B cell (primary cell): Measurements from ENCODE around the gene RERE. TPM values are rescaled to one million over a fixed set of nuclear protein-coding genes. Genes with fewer than 3 reads are reported as not detected.

Experiments used
- ATAC-seq: fragments of 200-7000 bp; cut with Tn5 transposase; one replicate; pipeline ENCODE4 v1.10.0; 2021; ENCODE audit warnings: low read depth, mild to moderate bottlenecking, moderate number of reproducible peaks, moderate library complexity
- CTCF ChIA-PET: fragments of 350-600 bp; sonication (Branson Sonifier 250); formaldehyde crosslinking; loops from one replicate; lab custom pipeline; 2021; ENCODE audit warnings: antibody characterized with exemption, inconsistent platforms; lab: Charles Lee
- POLR2A ChIA-PET: fragments of 350-600 bp; sonication (Branson Sonifier 250); formaldehyde crosslinking; loops from one replicate; lab custom pipeline; 2021; ENCODE audit warnings: antibody characterized with exemption; lab: Charles Lee
- DNase-seq: peaks from one replicate; pipeline ENCODE4 v3.0.0; 2013
- H2AFZ ChIP-seq: 2 replicates; pipeline ENCODE4 v1.6.1; 2012; ENCODE audit warnings: mild to moderate bottlenecking, low read depth, low read length; ENCODE audit not compliant: insufficient read depth, poor library complexity, severe bottlenecking
- H3K27ac ChIP-seq, 2 donors: 1 replicate in 1 of 2; 2 replicates in 1 of 2; pipeline ENCODE4 v1.5.1; 2012 to 2013; ENCODE audit warnings: low read length in 2 of 2, mild to moderate bottlenecking in 2 of 2, moderate library complexity in 1 of 2
- H3K27me3 ChIP-seq, 4 experiments: fragments of 200-600 bp in 1 of 4; sonication (generic) in 1 of 4; replicated peaks in 1 of 4; 1 replicate in 2 of 4; 2 replicates in 2 of 4; pipeline versions ENCODE4 v1.6.1 to v1.7.0; 2013 to 2016; ENCODE audit warnings: low read length in 3 of 4, mild to moderate bottlenecking in 2 of 4, mixed read lengths in 1 of 4, moderate library complexity in 1 of 4; ENCODE audit not compliant: insufficient read depth in 4 of 4, control insufficient read depth in 3 of 4; ENCODE audit errors: control extremely low read depth in 1 of 4
- H3K36me3 ChIP-seq, 2 experiments: replicated peaks in 1 of 2; 1 replicate in 1 of 2; 2 replicates in 1 of 2; pipeline versions ENCODE4 v1.6.1 to v1.7.1; 2013; ENCODE audit warnings: low read length in 1 of 2; ENCODE audit not compliant: insufficient read depth in 2 of 2, control insufficient read depth in 1 of 2; ENCODE audit errors: control extremely low read depth in 1 of 2, extremely low read depth in 1 of 2
- H3K4me1 ChIP-seq, 2 donors: fragments of 200-600 bp in 1 of 2; sonication (generic) in 1 of 2; 1 replicate in 1 of 2; 2 replicates in 1 of 2; pipeline versions ENCODE4 v1.5.1 to v1.6.1; 2013 to 2017; ENCODE audit warnings: low read length in 2 of 2; ENCODE audit not compliant: control insufficient read depth in 2 of 2, insufficient read depth in 2 of 2
- H3K4me2 ChIP-seq: replicated peaks from 2 replicates; pipeline ENCODE3; 2012; ENCODE audit warnings: mild to moderate bottlenecking, low read depth, low read length; ENCODE audit not compliant: poor library complexity, severe bottlenecking
- H3K4me3 ChIP-seq, 5 experiments: fragments of 200-600 bp in 1 of 5; sonication (generic) in 1 of 5; 1 replicate in 3 of 5; 2 replicates in 2 of 5; pipeline versions ENCODE4 v1.5.1 to v1.7.0; 2011 to 2016; ENCODE audit warnings: low read length in 4 of 5, mild to moderate bottlenecking in 4 of 5, low read depth in 2 of 5, control low read depth in 1 of 5, moderate library complexity in 1 of 5; ENCODE audit not compliant: insufficient read depth in 1 of 5; ENCODE audit errors: control extremely low read depth in 1 of 5, extremely low read depth in 1 of 5
- H3K79me2 ChIP-seq: fragments of 200-600 bp; sonication (generic); one replicate; pipeline ENCODE4 v1.6.0; 2016; ENCODE audit warnings: low read length; ENCODE audit not compliant: control insufficient read depth, insufficient read depth
- H3K9ac ChIP-seq: fragments of 200-600 bp; sonication (generic); 2 replicates; pipeline ENCODE4 v1.6.1; 2017; ENCODE audit warnings: mild to moderate bottlenecking, low read length, moderate library complexity
- H3K9me3 ChIP-seq, 3 donors: one replicate each; pipeline versions ENCODE4 v1.6.1 to v1.7.1; 2013; ENCODE audit warnings: low read length in 2 of 3; ENCODE audit not compliant: control insufficient read depth in 2 of 3, insufficient read depth in 1 of 3; ENCODE audit errors: control extremely low read depth in 1 of 3
- H4K20me1 ChIP-seq: 2 replicates; pipeline ENCODE4 v1.6.0; 2012; ENCODE audit warnings: mild to moderate bottlenecking, low read length; ENCODE audit not compliant: insufficient read depth, control insufficient read depth, poor library complexity, severe bottlenecking
- H3K27ac Mint-ChIP-seq: one replicate; pipeline ENCODE4 v1.8.0; 2021; ENCODE audit warnings: mixed read lengths
- H3K27me3 Mint-ChIP-seq: one replicate; pipeline ENCODE4 v1.8.0; 2021; ENCODE audit warnings: mixed read lengths
- H3K4me1 Mint-ChIP-seq: one replicate; pipeline ENCODE4 v1.8.0; 2021; ENCODE audit warnings: mixed read lengths
- H3K4me3 Mint-ChIP-seq: one replicate; pipeline ENCODE4 v1.8.0; 2021; ENCODE audit warnings: mixed read lengths
- H3K9me3 Mint-ChIP-seq: one replicate; pipeline ENCODE4 v1.8.0; 2022; ENCODE audit warnings: mixed read lengths; ENCODE audit not compliant: insufficient read depth
- EZH2 ChIP-seq: IDR thresholded peaks from 2 replicates; pipeline ENCODE4 v1.6.1; 2012; ENCODE audit warnings: borderline replicate concordance, low read depth, mild to moderate bottlenecking, moderate library complexity, low read length; ENCODE audit not compliant: insufficient read depth, poor library complexity, severe bottlenecking
- WGBS: methylation state at CpG from one replicate; pipeline ENCODE4 v1.1.5; 2013; ENCODE audit warnings: missing lambda C conversion rate; ENCODE audit not compliant: insufficient coverage; 5-methylcytosine and 5-hydroxymethylcytosine counted together
- intact Hi-C: fragments of 100-400 bp; cut with micrococcal nuclease; formaldehyde crosslinking; loops from one replicate; pipeline ENCODE4 v1.10.0; 2022
- polyA plus RNA-seq: library from polyadenylated mRNA; depleted of rRNA; stranded (reverse); fragments of >200 nt; gene quantifications from 2 replicates; pipeline ENCODE4 v1.2.3, GENCODE V29; 2012
- total RNA-seq, 2 donors: library from RNA; stranded (reverse); fragments of 120-200 nt in 1 of 2; gene quantifications; 1 replicate in 1 of 2; 2 replicates in 1 of 2; pipeline versions ENCODE4 v1.2.3 to v1.2.4, GENCODE V29; 2013 to 2022
- TF ChIP-seq, protein P1 (sequence below): fragments of 200-600 bp; IDR thresholded peaks from one replicate; pipeline ENCODE4 v1.8.0; 2022; ENCODE audit warnings: antibody characterized with exemption, mild to moderate bottlenecking

RERE gene
- total and polyA plus RNA-seq, 2 donors (not counting 1 experiment from before 2014, with no cell fraction given) = 27.3 to 132 TPM

DNA sequence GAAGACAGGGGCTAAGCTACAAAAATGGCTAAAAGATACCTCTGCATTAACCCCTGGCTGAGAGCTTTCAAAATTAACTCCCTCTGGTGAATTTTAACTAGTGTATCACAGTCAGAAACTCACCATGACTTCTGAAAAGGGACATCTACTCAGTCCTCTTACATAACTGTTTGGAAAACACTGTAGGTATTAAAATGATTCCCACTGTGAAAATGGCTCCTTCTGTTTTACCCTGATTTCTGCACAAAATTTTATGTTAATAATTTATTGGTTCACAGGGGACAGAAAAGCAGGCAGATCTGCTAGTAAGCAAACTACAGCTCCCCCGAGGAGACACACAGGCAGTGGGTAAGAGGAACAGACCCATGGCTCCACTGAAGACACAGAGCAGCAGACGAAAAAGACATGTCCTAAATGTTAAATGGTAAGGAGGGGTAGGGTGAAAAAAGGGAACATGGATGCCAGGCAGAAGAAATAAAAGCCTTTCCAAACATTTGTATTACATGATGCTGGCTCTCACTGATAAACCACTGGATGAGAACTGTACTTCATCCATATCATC is 387.8 kb downstream of the RERE start:
- Mint-ChIP-seq H3K27me3 (no peaks in the 10 kb centered on the region), H3K27ac (peak overlapping the region; percentile 88), H3K4me1 (peaks cover 86% of the 10 kb centered on the region), H3K4me3 (peak overlapping the region; percentile 40), H3K9me3 (no peaks in the 10 kb centered on the region)
- Histone ChIP-seq H3K9me3 (no peaks in the 10 kb centered on the region), H3K9ac (no peak overlapping the region), H3K27ac (peak overlapping the region; percentile 71 to 78), H2AFZ (no peak overlapping the region), H3K27me3 (no peaks in the 10 kb centered on the region), H3K4me2 (peak overlapping the region; percentile 51), H3K79me2 (peaks cover 62% of the 10 kb centered on the region), H4K20me1 (no peaks in the 10 kb centered on the region), H3K4me3 (no peak overlapping the region), H3K36me3 (no peaks in the 10 kb centered on the region), H3K4me1 (peaks cover 65 to 81% of the 10 kb centered on the region in 2 donors)
- ChIA-PET CTCF (interaction anchor here (0.6 to 3.7 kb wide), 4 partner anchors 12 to 192 kb away, joined by 3 to 26 read pairs (median 12); no protein-coding TSS in a partner anchor), POLR2A (interaction anchor here (0.6 kb wide), 1 partner anchor 209 kb away, joined by 5 read pairs; no protein-coding TSS in a partner anchor)
- ATAC-seq = no peak
- intact Hi-C loops = no loop called here
- no peak for TF ChIP-seq EZH2
- TF ChIP-seq, protein P1, sequence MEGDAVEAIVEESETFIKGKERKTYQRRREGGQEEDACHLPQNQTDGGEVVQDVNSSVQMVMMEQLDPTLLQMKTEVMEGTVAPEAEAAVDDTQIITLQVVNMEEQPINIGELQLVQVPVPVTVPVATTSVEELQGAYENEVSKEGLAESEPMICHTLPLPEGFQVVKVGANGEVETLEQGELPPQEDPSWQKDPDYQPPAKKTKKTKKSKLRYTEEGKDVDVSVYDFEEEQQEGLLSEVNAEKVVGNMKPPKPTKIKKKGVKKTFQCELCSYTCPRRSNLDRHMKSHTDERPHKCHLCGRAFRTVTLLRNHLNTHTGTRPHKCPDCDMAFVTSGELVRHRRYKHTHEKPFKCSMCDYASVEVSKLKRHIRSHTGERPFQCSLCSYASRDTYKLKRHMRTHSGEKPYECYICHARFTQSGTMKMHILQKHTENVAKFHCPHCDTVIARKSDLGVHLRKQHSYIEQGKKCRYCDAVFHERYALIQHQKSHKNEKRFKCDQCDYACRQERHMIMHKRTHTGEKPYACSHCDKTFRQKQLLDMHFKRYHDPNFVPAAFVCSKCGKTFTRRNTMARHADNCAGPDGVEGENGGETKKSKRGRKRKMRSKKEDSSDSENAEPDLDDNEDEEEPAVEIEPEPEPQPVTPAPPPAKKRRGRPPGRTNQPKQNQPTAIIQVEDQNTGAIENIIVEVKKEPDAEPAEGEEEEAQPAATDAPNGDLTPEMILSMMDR = no peak
- WGBS = 25% methylated on average over 1 of the region's 2 CpGs
- peak; percentile 23 for DNase-seq

DNA sequence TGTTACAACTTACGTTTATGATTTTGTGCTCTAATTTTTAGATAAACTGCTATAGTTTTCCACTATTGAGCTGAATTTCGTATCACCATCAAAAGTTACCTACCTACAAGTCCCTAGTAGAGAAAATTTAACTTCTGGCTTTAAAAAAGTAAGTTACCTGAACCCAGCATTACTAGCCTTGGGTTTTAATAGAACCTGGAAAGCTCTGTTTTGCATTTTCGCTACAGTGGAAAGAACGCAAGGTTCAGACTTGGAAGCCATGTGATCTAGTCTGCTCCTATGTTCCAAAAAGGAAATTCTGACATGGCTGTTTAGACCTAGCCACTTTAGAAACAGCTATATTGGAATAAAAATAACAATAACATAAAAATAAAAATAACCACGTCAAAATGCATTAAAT is 389.0 kb downstream of the RERE start:
- Mint-ChIP-seq H3K9me3 (no peaks in the 10 kb centered on the region), H3K27me3 (no peaks in the 10 kb centered on the region), H3K27ac (no peak overlapping the region), H3K4me1 (peaks cover 83% of the 10 kb centered on the region), H3K4me3 (no peak overlapping the region)
- no peak for DNase-seq
- no peaks in the 10 kb centered on the region for H3K9me3 ChIP-seq
- ATAC-seq = no peak
- H4K20me1 ChIP-seq = no peaks in the 10 kb centered on the region
- WGBS = 72% methylated on average over 2 of the region's 5 CpGs
- TF ChIP-seq EZH2 = no peak
- TF ChIP-seq, protein P1 = no peak
- peak overlapping the region; percentile 71 to 78 for H3K27ac ChIP-seq
- peak overlapping the region; percentile 2 for H2AFZ ChIP-seq
- peak overlapping the region in 1 of 5 experiments; percentile 55 for H3K4me3 ChIP-seq
- H3K27me3 ChIP-seq = no peaks in the 10 kb centered on the region
- peaks cover 53% of the 10 kb centered on the region for H3K79me2 ChIP-seq
- ChIA-PET POLR2A (interaction anchor here (0.6 to 0.7 kb wide), 3 partner anchors 167 to 455 kb away, joined by 3 to 5 read pairs (median 3); partner anchors contain the start of gene ENO1), CTCF (interaction anchor here (1.3 to 3.7 kb wide), 6 partner anchors 10 to 284 kb away, joined by 3 to 26 read pairs (median 8); no protein-coding TSS in a partner anchor)
- peaks cover 69 to 83% of the 10 kb centered on the region in 2 donors for H3K4me1 ChIP-seq
- no peaks in the 10 kb centered on the region for H3K36me3 ChIP-seq
- peak overlapping the region; percentile 9 for H3K9ac ChIP-seq
- peak overlapping the region; percentile 61 for H3K4me2 ChIP-seq
- intact Hi-C loops = no loop called here
